Measurements from ENCODE around the gene PIR.

PIR gene

DNA sequence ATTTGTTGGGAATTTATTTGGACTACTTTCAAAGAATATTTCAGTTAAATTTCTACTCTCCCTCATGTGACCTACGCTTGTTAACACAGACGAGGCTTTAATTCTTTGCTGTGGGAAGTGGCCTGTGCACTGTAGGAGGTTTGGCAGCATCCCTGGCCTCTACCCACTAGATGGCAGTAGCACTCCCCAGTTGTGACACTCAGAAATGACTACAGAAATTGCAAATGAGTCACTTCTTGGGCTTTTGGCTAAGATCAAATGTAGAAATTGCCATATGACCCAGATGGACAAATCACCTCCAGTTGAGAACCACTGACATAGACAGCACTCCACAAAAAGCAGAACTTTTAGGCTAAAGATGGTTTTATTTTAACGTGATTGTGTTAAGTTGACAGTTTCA, 22.1 kb downstream of the PIR start:
- Histone ChIP-seq H3K4me2 (ENCODE audit: low read length) (peak overlapping the region; percentile 53; the same call in 1 of the 2 replicates), H3K9ac (ENCODE audit: low read length) (no peak overlapping the region), H3K4me3 (ENCODE audit: low read length) (no peak overlapping the region), H4K20me1 (ENCODE audit: insufficient read depth, low read length) (no peaks in the 10 kb centered on the region), H3K36me3 (replicated peaks; ENCODE audit: low read depth, low read length) (no peaks in the 10 kb centered on the region), H3K27me3 (ENCODE audit: low read depth, low read length) (no peaks in the 10 kb centered on the region), H3K4me1 (ENCODE audit: low read length) (peaks cover 35% of the 10 kb centered on the region), H2AFZ (ENCODE audit: low read depth, low read length) (peak overlapping the region; percentile 35; the same call in 1 of the 2 replicates), H3K9me3 (ENCODE audit: insufficient read depth, low read length) (no peaks in the 10 kb centered on the region), H3K27ac (ENCODE audit: low read length) (no peak overlapping the region), H3K79me2 (ENCODE audit: low read length) (no peaks in the 10 kb centered on the region)
- TF ChIP-seq, protein P1, sequence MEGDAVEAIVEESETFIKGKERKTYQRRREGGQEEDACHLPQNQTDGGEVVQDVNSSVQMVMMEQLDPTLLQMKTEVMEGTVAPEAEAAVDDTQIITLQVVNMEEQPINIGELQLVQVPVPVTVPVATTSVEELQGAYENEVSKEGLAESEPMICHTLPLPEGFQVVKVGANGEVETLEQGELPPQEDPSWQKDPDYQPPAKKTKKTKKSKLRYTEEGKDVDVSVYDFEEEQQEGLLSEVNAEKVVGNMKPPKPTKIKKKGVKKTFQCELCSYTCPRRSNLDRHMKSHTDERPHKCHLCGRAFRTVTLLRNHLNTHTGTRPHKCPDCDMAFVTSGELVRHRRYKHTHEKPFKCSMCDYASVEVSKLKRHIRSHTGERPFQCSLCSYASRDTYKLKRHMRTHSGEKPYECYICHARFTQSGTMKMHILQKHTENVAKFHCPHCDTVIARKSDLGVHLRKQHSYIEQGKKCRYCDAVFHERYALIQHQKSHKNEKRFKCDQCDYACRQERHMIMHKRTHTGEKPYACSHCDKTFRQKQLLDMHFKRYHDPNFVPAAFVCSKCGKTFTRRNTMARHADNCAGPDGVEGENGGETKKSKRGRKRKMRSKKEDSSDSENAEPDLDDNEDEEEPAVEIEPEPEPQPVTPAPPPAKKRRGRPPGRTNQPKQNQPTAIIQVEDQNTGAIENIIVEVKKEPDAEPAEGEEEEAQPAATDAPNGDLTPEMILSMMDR (IDR thresholded peaks at IDR 0.05; ENCODE audit: low read depth, low read length), result peak; percentile 80
- TF ChIP-seq EZH2phosphoT487 (IDR thresholded peaks at IDR 0.05; ENCODE audit: low read depth), result no peak

DNA sequence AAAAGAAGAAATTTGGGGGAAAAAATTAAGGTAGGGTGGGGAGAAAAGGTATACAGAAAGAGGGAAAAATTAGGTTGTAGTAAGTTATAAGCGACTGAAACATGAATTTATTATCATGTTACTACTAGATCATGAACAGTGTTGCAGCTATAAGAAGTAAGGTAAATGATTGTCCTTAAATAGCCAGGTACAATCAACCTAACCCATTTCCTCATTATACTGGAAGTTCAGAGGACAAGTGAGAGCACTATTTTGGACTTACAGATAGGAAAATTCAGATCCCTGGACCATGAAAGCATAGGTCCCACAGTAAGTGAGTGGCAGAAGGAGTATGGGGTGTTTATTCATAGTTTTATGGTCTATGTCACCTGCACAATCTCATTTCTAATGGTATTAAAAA, 23.5 kb downstream of the PIR start:
- H3K9me3 ChIP-seq (ENCODE audit: insufficient read depth, low read length), result no peaks in the 10 kb centered on the region
- no peak overlapping the region for H3K27ac ChIP-seq (ENCODE audit: low read length)
- H3K36me3 ChIP-seq (replicated peaks; ENCODE audit: low read depth, low read length), result no peaks in the 10 kb centered on the region
- no peak overlapping the region for H3K4me3 ChIP-seq (ENCODE audit: low read length)
- peaks cover 45% of the 10 kb centered on the region for H3K4me1 ChIP-seq (ENCODE audit: low read length)
- H3K9ac ChIP-seq (ENCODE audit: low read length), result no peak overlapping the region
- no peaks in the 10 kb centered on the region for H4K20me1 ChIP-seq (ENCODE audit: insufficient read depth, low read length)
- TF ChIP-seq, protein P1 (IDR thresholded peaks at IDR 0.05; ENCODE audit: low read depth, low read length), result no peak
- TF ChIP-seq EZH2phosphoT487 (IDR thresholded peaks at IDR 0.05; ENCODE audit: low read depth), result no peak
- H3K27me3 ChIP-seq (ENCODE audit: low read depth, low read length), result no peaks in the 10 kb centered on the region
- H2AFZ ChIP-seq (ENCODE audit: low read depth, low read length), result no peak overlapping the region
- H3K4me2 ChIP-seq (ENCODE audit: low read length), result no peak overlapping the region
- H3K79me2 ChIP-seq (ENCODE audit: low read length), result no peaks in the 10 kb centered on the region

DNA sequence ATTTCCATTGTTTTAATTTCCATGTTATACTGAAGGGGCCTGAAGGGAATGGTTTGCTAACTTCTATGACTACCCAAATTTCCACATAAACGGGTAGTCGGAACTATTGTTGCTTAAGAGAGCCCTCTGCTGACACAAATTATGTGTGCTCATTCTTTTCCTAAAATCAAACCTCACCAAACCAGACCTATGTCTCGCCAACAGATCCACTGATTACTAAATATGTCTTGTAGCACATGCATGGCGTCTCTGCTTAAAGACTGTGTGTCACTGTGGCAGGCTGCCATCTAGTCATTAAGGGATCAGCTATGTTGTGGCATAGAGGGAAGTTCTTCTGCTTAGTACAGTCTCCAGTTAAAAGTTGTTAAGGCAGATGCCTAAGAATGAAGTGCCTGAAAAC, 25.1 kb downstream of the PIR start:
- Histone ChIP-seq H4K20me1 (ENCODE audit: insufficient read depth, low read length) (no peaks in the 10 kb centered on the region), H3K79me2 (ENCODE audit: low read length) (no peaks in the 10 kb centered on the region), H3K4me3 (ENCODE audit: low read length) (no peak overlapping the region), H2AFZ (ENCODE audit: low read depth, low read length) (peak overlapping the region; percentile 65), H3K4me1 (ENCODE audit: low read length) (peaks cover 51% of the 10 kb centered on the region), H3K4me2 (ENCODE audit: low read length) (peak overlapping the region; percentile 35; the same call in 1 of the 2 replicates), H3K9ac (ENCODE audit: low read length) (no peak overlapping the region; the same call in 1 of the 2 replicates), H3K27me3 (ENCODE audit: low read depth, low read length) (no peaks in the 10 kb centered on the region), H3K9me3 (ENCODE audit: insufficient read depth, low read length) (no peaks in the 10 kb centered on the region), H3K36me3 (replicated peaks; ENCODE audit: low read depth, low read length) (no peaks in the 10 kb centered on the region), H3K27ac (ENCODE audit: low read length) (no peak overlapping the region)
- TF ChIP-seq EZH2phosphoT487 (IDR thresholded peaks at IDR 0.05; ENCODE audit: low read depth), result no peak
- TF ChIP-seq, protein P1 (IDR thresholded peaks at IDR 0.05; ENCODE audit: low read depth, low read length), result peak; percentile 67

DNA sequence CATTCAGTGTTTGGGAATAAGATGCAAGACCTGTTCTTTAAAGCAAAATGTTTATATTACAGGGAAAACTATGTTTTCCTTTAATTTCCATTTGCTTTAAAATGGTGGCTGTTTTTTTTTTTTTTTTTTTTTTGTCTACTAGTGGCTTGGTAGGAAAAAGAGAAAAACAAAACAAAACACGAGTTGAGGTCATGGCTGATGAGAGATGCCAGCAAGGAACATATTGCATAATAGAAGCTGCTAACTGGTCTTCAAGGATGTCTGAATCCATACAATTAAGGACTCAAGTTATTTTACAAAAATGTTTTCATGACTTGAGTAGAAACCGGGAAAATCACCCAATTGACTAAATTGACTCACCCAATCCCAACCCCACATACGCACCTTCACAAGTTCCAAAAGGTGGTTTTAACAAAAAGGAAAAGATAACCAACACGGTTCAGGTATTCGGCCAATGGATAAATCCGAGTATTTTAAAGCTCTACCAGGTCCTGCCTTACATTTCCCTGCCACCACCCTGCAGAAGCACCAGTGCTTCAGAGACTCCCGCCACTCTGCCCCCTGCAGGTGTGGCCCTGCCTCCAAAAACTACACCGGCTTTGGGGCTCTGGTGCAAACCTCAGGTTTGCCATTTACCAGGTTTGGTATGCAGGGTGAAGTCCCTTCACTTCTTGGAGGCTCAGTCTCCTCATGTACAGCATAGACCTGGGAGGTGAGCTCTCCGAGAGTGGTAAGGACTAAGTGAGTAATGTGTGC, 27.1 kb downstream of the PIR start:
- H3K9ac ChIP-seq (ENCODE audit: low read length), result 0 out of 2 replicates have a peak overlapping the region, but pooled peaks have one; percentile 1
- peak overlapping the region; percentile 76 for H3K4me2 ChIP-seq (ENCODE audit: low read length)
- H3K79me2 ChIP-seq (ENCODE audit: low read length), result no peaks in the 10 kb centered on the region
- peak overlapping the region; percentile 44 for H3K4me3 ChIP-seq (ENCODE audit: low read length)
- no peak overlapping the region for H2AFZ ChIP-seq (ENCODE audit: low read depth, low read length)
- no peaks in the 10 kb centered on the region for H3K36me3 ChIP-seq (replicated peaks; ENCODE audit: low read depth, low read length)
- H3K27ac ChIP-seq (ENCODE audit: low read length), result peak overlapping the region; percentile 63
- no peaks in the 10 kb centered on the region for H4K20me1 ChIP-seq (ENCODE audit: insufficient read depth, low read length)
- peaks cover 45% of the 10 kb centered on the region for H3K4me1 ChIP-seq (ENCODE audit: low read length)
- no peak for TF ChIP-seq EZH2phosphoT487 (IDR thresholded peaks at IDR 0.05; ENCODE audit: low read depth)
- TF ChIP-seq, protein P1 (IDR thresholded peaks at IDR 0.05; ENCODE audit: low read depth, low read length), result peak; percentile 72
- no peaks in the 10 kb centered on the region for H3K27me3 ChIP-seq (ENCODE audit: low read depth, low read length)
- H3K9me3 ChIP-seq (ENCODE audit: insufficient read depth, low read length), result no peaks in the 10 kb centered on the region
